ENCODE data around the gene RNASEH1. TPM values are rescaled to one million over a fixed set of nuclear protein-coding genes. Genes with fewer than 3 reads are reported as not detected.
"Not testable (repeated sequence)": the region's sequence is repeated elsewhere in the genome, so short reads cannot be mapped to it uniquely, and the experiment has no call there.

The RNASEH1 gene
- total RNA-seq, 1 donor from 2014 or later = 20.9 TPM

GRCh38 chr2:3574155-3574554 is 16.0 kb upstream of the RNASEH1 start:
- Histone ChIP-seq H3K4me3 (peak overlapping the region; percentile 92), H3K9me3 (replicated peaks) (no peaks in the 10 kb centered on the region), H3K4me1 (peaks cover 45% of the 10 kb centered on the region), H3K27me3 (ENCODE audit: low read depth) (no peaks in the 10 kb centered on the region), H3K27ac (replicated peaks) (no peak overlapping the region), H3K36me3 (peaks cover 29% of the 10 kb centered on the region)
- intact Hi-C loops (cut with micrococcal nuclease) = no loop called here
- no peak for DNase-seq
- TF ChIP-seq, protein P1, sequence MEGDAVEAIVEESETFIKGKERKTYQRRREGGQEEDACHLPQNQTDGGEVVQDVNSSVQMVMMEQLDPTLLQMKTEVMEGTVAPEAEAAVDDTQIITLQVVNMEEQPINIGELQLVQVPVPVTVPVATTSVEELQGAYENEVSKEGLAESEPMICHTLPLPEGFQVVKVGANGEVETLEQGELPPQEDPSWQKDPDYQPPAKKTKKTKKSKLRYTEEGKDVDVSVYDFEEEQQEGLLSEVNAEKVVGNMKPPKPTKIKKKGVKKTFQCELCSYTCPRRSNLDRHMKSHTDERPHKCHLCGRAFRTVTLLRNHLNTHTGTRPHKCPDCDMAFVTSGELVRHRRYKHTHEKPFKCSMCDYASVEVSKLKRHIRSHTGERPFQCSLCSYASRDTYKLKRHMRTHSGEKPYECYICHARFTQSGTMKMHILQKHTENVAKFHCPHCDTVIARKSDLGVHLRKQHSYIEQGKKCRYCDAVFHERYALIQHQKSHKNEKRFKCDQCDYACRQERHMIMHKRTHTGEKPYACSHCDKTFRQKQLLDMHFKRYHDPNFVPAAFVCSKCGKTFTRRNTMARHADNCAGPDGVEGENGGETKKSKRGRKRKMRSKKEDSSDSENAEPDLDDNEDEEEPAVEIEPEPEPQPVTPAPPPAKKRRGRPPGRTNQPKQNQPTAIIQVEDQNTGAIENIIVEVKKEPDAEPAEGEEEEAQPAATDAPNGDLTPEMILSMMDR (IDR thresholded peaks at IDR 0.05; ENCODE audit: borderline replicate concordance) = no peak

DNA sequence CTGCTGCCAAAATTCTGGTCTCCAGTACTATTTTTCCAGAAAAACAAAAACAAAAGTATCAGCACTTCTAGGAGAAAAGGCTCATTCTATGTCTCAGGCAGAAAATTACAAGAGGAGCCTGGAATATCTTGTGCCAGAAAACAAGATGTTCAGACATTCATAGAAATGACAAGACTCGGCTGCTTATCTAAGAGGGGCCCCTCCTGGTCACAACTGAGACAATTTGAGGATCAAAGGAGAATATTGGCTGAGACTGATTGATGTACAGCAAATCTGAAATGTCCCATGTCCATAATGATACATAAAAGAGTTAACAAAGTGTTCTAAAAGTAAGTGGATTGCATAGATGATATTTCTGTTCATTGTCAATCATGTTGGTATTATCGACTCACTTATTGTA is 14.5 kb upstream of the RNASEH1 start:
- no peaks in the 10 kb centered on the region for H3K27me3 ChIP-seq (ENCODE audit: low read depth)
- peaks cover 14% of the 10 kb centered on the region for H3K36me3 ChIP-seq
- H3K9me3 ChIP-seq (replicated peaks) = no peaks in the 10 kb centered on the region
- TF ChIP-seq, protein P1 (IDR thresholded peaks at IDR 0.05; ENCODE audit: borderline replicate concordance) = no peak
- no peak for DNase-seq
- H3K4me3 ChIP-seq = no peak overlapping the region
- peaks cover 30% of the 10 kb centered on the region for H3K4me1 ChIP-seq
- H3K27ac ChIP-seq (replicated peaks) = no peak overlapping the region
- intact Hi-C loops (cut with micrococcal nuclease) = no loop called here

DNA sequence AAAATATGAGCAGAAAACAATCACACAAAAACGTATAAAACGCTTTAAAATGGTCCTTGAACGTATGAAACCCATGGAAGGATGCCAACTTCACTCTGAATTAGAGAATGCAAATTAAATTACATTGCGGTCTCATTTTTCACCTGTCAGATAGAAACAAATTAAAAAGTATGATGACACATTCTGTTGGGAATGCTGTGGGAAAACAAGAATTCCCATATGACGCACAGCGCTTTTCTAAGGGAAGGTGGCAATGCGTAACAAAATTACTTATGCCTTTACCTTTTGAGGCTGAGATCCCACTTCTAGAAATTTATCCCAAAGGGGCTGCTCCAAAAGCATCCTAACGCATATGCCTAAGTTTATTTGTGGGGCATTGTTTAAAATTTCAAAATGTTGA is 13.2 kb upstream of the RNASEH1 start:
- Histone ChIP-seq H3K9me3 (replicated peaks) (no peaks in the 10 kb centered on the region), H3K27ac (replicated peaks) (no peak overlapping the region), H3K36me3 (peaks cover under 1% of the 10 kb centered on the region), H3K4me1 (peaks cover 17% of the 10 kb centered on the region), H3K27me3 (ENCODE audit: low read depth) (no peaks in the 10 kb centered on the region), H3K4me3 (no peak overlapping the region)
- TF ChIP-seq, protein P1 (IDR thresholded peaks at IDR 0.05; ENCODE audit: borderline replicate concordance) = no peak
- no peak for DNase-seq
- intact Hi-C loops (cut with micrococcal nuclease) = no loop called here

DNA sequence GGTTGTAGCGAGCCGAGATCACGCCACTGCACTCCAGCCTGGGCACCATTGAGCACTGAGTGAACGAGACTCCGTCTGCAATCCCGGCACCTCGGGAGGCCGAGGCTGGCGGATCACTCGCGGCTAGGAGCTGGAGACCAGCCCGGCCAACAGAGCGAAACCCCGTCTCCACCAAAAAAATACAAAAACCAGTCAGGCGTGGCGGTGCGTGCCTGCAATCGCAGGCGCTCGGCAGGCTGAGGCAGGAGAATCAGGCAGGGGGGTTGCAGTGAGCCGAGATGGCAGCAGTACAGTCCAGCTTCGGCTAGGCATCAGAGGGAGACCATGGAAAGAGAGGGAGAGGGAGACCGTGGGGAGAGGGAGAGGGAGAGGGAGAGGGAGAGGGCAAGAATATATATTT is 11.5 kb upstream of the RNASEH1 start:
- H3K4me3 ChIP-seq; H3K36me3 ChIP-seq; H3K27ac ChIP-seq (replicated peaks); H3K4me1 ChIP-seq; H3K27me3 ChIP-seq (ENCODE audit: low read depth); DNase-seq; intact Hi-C loops (cut with micrococcal nuclease); H3K9me3 ChIP-seq (replicated peaks): not testable (repeated sequence)

DNA sequence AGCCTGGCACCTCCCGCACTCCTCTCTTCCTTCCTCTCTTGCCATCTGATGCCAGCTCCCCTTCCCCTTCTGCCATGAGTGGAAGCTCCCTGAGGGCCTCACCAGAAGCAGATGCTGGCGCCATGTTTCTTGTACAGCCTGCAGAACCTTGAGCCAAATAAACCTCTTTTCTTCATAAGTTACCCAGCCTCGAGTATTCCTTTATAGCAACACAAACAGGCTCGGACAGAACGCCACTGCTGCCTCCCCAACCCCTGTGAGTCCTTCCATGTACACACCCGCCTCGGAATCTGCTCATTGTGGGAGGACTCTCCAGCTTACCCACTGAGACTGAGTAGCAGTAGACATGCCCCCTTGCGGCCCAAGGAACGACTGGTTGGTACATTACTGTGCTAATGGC is 8.7 kb upstream of the RNASEH1 start:
- Histone ChIP-seq H3K36me3 (no peaks in the 10 kb centered on the region), H3K4me1 (no peaks in the 10 kb centered on the region), H3K4me3 (no peak overlapping the region), H3K27me3 (ENCODE audit: low read depth) (no peaks in the 10 kb centered on the region), H3K27ac (replicated peaks) (no peak overlapping the region), H3K9me3 (replicated peaks) (no peaks in the 10 kb centered on the region)
- DNase-seq = no peak
- TF ChIP-seq, protein P1 (IDR thresholded peaks at IDR 0.05; ENCODE audit: borderline replicate concordance) = no peak
- intact Hi-C loops (cut with micrococcal nuclease) = no loop called here

DNA sequence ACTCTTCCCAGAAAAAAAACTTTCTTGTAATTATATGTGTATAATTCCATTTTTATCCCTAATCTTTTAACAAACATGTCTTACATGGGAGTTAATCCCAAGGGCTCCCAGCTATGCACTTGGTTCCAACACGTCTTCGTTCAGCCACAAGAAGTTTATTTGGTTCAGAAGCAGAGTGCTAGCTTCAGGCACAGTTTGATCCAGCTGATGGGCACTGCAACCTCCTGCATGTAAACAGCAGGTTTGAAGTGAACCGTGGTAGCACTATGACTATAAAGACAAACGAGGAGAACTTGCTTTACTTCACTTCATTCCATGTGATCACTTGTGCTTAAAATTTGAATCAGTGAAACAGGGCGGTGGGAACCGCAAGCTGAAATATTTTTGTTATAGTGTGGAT is 7.0 kb upstream of the RNASEH1 start:
- Histone ChIP-seq H3K36me3 (peaks cover under 1% of the 10 kb centered on the region), H3K4me3 (no peak overlapping the region), H3K27me3 (ENCODE audit: low read depth) (no peaks in the 10 kb centered on the region), H3K27ac (replicated peaks) (no peak overlapping the region), H3K9me3 (replicated peaks) (no peaks in the 10 kb centered on the region), H3K4me1 (no peaks in the 10 kb centered on the region)
- intact Hi-C loops (cut with micrococcal nuclease) = no loop called here
- DNase-seq = no peak
- TF ChIP-seq, protein P1 (IDR thresholded peaks at IDR 0.05; ENCODE audit: borderline replicate concordance) = no peak

Measured in left ventricle myocardium inferior (tissue), 1 donor.